OCI-LY1 (cell line): ENCODE measurements around the gene SLC16A2.

Experiments
- CTCF ChIP-seq: fragments of 200-600 bp; sonication (generic), shearing (Covaris generic); IDR thresholded peaks from 2 replicates; pipeline ENCODE4 v1.5.1; 2017; ENCODE audit warnings: mild to moderate bottlenecking, antibody characterized with exemption, low read length, moderate library complexity, mixed read lengths
- EZH2 ChIP-seq: fragments of 200-600 bp; sonication (generic), shearing (Covaris generic); IDR thresholded peaks from 2 replicates; pipeline ENCODE4 v1.8.0; 2017; ENCODE audit warnings: borderline replicate concordance, mixed run types, mild to moderate bottlenecking, antibody characterized with exemption, low read length, moderate library complexity, mixed read lengths

DNA sequence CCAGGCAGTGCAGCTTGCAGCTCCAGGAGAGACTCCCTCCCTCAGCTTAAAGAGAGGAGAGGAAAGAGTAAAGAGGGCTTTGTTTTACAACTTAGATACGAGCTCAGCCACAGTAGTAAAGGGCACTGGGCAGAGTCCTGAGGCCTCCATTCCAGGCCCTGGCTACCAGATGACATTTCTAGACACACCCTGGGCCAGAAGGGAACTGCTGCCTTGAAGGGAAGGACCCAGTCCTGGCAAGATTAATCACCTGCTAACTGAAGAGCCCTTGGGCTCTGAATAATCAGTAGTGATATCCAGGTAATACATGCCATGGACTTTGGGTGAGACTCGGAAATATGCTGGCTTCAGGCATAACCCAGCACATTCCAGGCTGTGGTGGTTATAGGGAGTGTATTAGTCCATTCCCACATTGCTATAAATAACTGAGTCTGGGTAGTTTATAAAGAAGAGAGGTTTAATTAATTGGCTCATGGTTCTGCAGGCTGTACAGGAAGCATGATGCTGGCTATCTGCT, 15.3 kb upstream of the SLC16A2 start:
- TF ChIP-seq CTCF (no peak), EZH2 (no peak)
